CD1c-positive myeloid dendritic cell (primary cell): ENCODE measurements around the gene LEMD2.
A peak's percentile ranks its signal among the peaks of the same experiment; 100 is the strongest.

Experiments used
- DNase-seq: peaks from one replicate; pipeline ENCODE4 v3.0.0-alpha.2; 2016; ENCODE audit errors: extremely low spot score

Gene LEMD2

GRCh38 chr6:33756211-33756954, 32.5 kb downstream of the LEMD2 start:
- no peak for DNase-seq

- DNase-seq, result no peak
Observed at GRCh38 chr6:33755070-33755869, 33.7 kb downstream of the LEMD2 start.

- DNase-seq, result no peak
Observed at GRCh38 chr6:33754222-33754621, 34.7 kb downstream of the LEMD2 start.

GRCh38 chr6:33752646-33753015, 36.3 kb downstream of the LEMD2 start:
- DNase-seq, result no peak

GRCh38 chr6:33751771-33752645, 36.9 kb downstream of the LEMD2 start:
- no peak for DNase-seq

- no peak for DNase-seq
Observed at GRCh38 chr6:33750244-33750991, 38.5 kb downstream of the LEMD2 start.

- no peak for DNase-seq
Observed at GRCh38 chr6:33749401-33749800, 39.5 kb downstream of the LEMD2 start.

GRCh38 chr6:33748841-33749240, 40.1 kb downstream of the LEMD2 start:
- no peak for DNase-seq

- DNase-seq, result no peak
Observed at GRCh38 chr6:33747823-33748222, 41.1 kb downstream of the LEMD2 start.

- DNase-seq, result no peak
Observed at GRCh38 chr6:33746651-33747100, 42.3 kb downstream of the LEMD2 start, which contains the start of gene IP6K3. Gene IP6K3, minus strand, starts transcription at chr6:33746905. Its CDS starts 11,429 bp downstream, at chr6:33735476.

- no peak for DNase-seq
Observed at GRCh38 chr6:33746036-33746600, 42.8 kb downstream of the LEMD2 start.

- DNase-seq, result no peak
Observed at GRCh38 chr6:33745548-33745947, 43.4 kb downstream of the LEMD2 start.

GRCh38 chr6:33744895-33745546, 43.9 kb downstream of the LEMD2 start:
- no peak for DNase-seq

- peak; percentile 74 for DNase-seq
Observed at GRCh38 chr6:33744001-33744848, 44.7 kb downstream of the LEMD2 start.

- no peak for DNase-seq
Observed at GRCh38 chr6:33742837-33743236, 46.1 kb downstream of the LEMD2 start.

GRCh38 chr6:33742092-33742491, 46.8 kb downstream of the LEMD2 start:
- no peak for DNase-seq

- DNase-seq, result no peak
Observed at GRCh38 chr6:33740794-33741193, 48.1 kb downstream of the LEMD2 start.

GRCh38 chr6:33740204-33740608, 48.7 kb downstream of the LEMD2 start:
- DNase-seq, result no peak

GRCh38 chr6:33739571-33739970, 49.4 kb downstream of the LEMD2 start:
- DNase-seq, result no peak
